A549 (cell line): ENCODE data around the gene RPL35.

Experiments used
- EP300 ChIP-seq, 2 experiments: fragments of >200 bp; sonication (Bioruptor Twin); formaldehyde crosslinking; IDR thresholded peaks; 2 replicates in 1 of 2; 3 replicates in 1 of 2; pipeline ENCODE4 v1.6.1; 2016 to 2017
- FOSL2 ChIP-seq, 2 experiments: fragments of 450-650 bp in 1 of 2; fragments of >200 bp in 1 of 2; sonication (Bioruptor Twin) in 1 of 2; formaldehyde crosslinking; IDR thresholded peaks; 2 replicates each; pipeline versions ENCODE4 v1.5.0 to v1.6.1; 2016 to 2020; ENCODE audit warnings: mild to moderate bottlenecking in 1 of 2, moderate library complexity in 1 of 2
- MYC ChIP-seq: IDR thresholded peaks from 2 replicates; pipeline ENCODE4 v1.6.1; 2012; ENCODE audit warnings: mild to moderate bottlenecking, inconsistent platforms, low read length, improper control_type of control experiment, borderline replicate concordance
- POLR2A ChIP-seq: IDR thresholded peaks from 2 replicates; pipeline ENCODE4 v1.6.1; 2012; ENCODE audit warnings: mild to moderate bottlenecking, low read length
- RAD21 ChIP-seq, 2 experiments: fragments of >200 bp in 1 of 2; sonication (Bioruptor Twin) in 1 of 2; formaldehyde crosslinking in 1 of 2; IDR thresholded peaks in 1 of 2; conservative IDR thresholded peaks in 1 of 2; 2 replicates in 1 of 2; 3 replicates in 1 of 2; pipeline ENCODE4 v1.6.1; 2012 to 2018; ENCODE audit warnings: inconsistent platforms in 1 of 2
- RNF2 ChIP-seq: fragments of 200-600 bp; sonication (generic); IDR thresholded peaks from 2 replicates; pipeline ENCODE4 v1.6.1; 2016; ENCODE audit warnings: low read depth, mild to moderate bottlenecking, antibody characterized with exemption, moderate library complexity, borderline replicate concordance
- ZFP36 ChIP-seq: fragments of 450-650 bp; IDR thresholded peaks from 2 replicates; pipeline ENCODE4 v1.6.1; 2014; ENCODE audit warnings: borderline replicate concordance; ENCODE audit not compliant: partially characterized antibody
- TF ChIP-seq, protein P1 (sequence below): fragments of >200 bp; sonication (Bioruptor Twin); formaldehyde crosslinking; IDR thresholded peaks from 3 replicates; pipeline ENCODE4 v1.5.1; 2016

DNA sequence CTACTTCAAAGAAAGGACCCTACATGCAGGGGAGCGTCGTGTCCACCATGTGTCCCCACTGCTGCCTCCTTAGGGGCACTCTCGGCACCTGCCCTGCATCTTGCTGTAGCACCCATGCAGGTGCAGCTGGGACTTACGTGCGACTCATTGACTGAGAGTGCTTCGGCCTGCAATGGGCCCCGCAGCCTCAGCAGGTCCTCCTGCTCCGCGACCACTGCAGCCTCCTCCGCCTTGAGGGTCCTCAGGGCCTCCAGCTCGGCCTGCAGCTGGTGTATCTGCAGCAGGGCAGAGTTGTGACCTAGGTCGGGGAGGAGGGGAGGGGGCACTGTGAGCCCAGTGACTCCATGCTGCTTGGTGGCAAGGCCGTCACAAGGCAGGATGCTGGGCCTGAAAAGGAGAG is 27.2 kb upstream of the RPL35 start:
- TF ChIP-seq POLR2A (no peak), MYC (no peak), RAD21 (conservative IDR thresholded peaks at IDR 0.05 in 1 of 2, IDR thresholded peaks at IDR 0.05 in 1 of 2) (no peak), RNF2 (no peak), ZFP36 (no peak), EP300 (IDR thresholded peaks at IDR 0.05) (no peak), FOSL2 (IDR thresholded peaks at IDR 0.05) (no peak), FOSL2 (CRISPR knock-in tag; IDR thresholded peaks at IDR 0.05) (no peak)
- TF ChIP-seq, protein P1, sequence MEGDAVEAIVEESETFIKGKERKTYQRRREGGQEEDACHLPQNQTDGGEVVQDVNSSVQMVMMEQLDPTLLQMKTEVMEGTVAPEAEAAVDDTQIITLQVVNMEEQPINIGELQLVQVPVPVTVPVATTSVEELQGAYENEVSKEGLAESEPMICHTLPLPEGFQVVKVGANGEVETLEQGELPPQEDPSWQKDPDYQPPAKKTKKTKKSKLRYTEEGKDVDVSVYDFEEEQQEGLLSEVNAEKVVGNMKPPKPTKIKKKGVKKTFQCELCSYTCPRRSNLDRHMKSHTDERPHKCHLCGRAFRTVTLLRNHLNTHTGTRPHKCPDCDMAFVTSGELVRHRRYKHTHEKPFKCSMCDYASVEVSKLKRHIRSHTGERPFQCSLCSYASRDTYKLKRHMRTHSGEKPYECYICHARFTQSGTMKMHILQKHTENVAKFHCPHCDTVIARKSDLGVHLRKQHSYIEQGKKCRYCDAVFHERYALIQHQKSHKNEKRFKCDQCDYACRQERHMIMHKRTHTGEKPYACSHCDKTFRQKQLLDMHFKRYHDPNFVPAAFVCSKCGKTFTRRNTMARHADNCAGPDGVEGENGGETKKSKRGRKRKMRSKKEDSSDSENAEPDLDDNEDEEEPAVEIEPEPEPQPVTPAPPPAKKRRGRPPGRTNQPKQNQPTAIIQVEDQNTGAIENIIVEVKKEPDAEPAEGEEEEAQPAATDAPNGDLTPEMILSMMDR = no peak
